Measurements from ENCODE around the gene SLC44A1. TPM values are rescaled to one million over a fixed set of nuclear protein-coding genes. Genes with fewer than 3 reads are reported as not detected.

The SLC44A1 gene
- total and polyA plus RNA-seq, 2 donors from 2014 or later, result 17.4 to 42.3 TPM

DNA sequence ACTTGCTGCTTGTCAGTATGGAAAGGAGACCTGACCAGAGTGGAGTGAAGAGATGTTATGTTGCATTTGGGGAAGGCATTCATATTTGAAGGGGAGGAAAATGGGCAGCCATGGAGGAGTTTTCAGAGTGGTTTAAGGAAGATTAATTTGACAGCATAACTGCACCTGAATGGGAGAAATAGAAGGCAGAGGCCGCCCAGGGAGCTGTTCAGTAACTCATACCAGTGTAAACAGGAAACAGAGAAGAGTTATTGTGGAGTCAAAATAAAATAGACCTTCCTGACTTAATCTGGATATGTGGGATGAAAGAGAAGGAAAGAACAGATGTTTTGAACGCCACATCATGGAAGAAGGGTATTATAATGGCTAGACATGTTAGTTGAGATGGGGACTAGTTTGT is 13.4 kb downstream of the SLC44A1 start:
- no peaks in the 10 kb centered on the region for H3K9me3 ChIP-seq (ENCODE audit: control insufficient read depth in 2 of 3, insufficient read depth in 1 of 3, low read length in 3 of 3)
- no peak overlapping the region for H3K9ac ChIP-seq (ENCODE audit: low read length in 3 of 3)
- FAIRE-seq (no peak), DNase-seq (peak in 1 of 5 donors; percentile 22)
- intact Hi-C loops (cut with DNase I), result no loop called here
- peak overlapping the region in 1 of 2 donors; percentile 20 for H3K27ac ChIP-seq (ENCODE audit: low read depth in 2 of 2, low read length in 2 of 2)
- H3K4me1 ChIP-seq (ENCODE audit: control insufficient read depth in 2 of 3, insufficient read depth in 2 of 3, low read depth in 1 of 3, low read length in 3 of 3), result peaks cover 3 to 32% (median 12%) of the 10 kb centered on the region in 3 donors
- no peaks in the 10 kb centered on the region for H3K36me3 ChIP-seq (ENCODE audit: control insufficient read depth in 2 of 3, insufficient read depth in 3 of 3, low read length in 3 of 3)
- TF ChIP-seq, protein P1, sequence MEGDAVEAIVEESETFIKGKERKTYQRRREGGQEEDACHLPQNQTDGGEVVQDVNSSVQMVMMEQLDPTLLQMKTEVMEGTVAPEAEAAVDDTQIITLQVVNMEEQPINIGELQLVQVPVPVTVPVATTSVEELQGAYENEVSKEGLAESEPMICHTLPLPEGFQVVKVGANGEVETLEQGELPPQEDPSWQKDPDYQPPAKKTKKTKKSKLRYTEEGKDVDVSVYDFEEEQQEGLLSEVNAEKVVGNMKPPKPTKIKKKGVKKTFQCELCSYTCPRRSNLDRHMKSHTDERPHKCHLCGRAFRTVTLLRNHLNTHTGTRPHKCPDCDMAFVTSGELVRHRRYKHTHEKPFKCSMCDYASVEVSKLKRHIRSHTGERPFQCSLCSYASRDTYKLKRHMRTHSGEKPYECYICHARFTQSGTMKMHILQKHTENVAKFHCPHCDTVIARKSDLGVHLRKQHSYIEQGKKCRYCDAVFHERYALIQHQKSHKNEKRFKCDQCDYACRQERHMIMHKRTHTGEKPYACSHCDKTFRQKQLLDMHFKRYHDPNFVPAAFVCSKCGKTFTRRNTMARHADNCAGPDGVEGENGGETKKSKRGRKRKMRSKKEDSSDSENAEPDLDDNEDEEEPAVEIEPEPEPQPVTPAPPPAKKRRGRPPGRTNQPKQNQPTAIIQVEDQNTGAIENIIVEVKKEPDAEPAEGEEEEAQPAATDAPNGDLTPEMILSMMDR (IDR thresholded peaks at IDR 0.05; ENCODE audit: borderline replicate concordance, extremely low read depth, insufficient read depth), result no peak
- H3K27me3 ChIP-seq (ENCODE audit: control insufficient read depth, insufficient read depth, low read length), result no peaks in the 10 kb centered on the region
- H3K4me3 ChIP-seq (ENCODE audit: low read length in 3 of 3), result no peak overlapping the region

DNA sequence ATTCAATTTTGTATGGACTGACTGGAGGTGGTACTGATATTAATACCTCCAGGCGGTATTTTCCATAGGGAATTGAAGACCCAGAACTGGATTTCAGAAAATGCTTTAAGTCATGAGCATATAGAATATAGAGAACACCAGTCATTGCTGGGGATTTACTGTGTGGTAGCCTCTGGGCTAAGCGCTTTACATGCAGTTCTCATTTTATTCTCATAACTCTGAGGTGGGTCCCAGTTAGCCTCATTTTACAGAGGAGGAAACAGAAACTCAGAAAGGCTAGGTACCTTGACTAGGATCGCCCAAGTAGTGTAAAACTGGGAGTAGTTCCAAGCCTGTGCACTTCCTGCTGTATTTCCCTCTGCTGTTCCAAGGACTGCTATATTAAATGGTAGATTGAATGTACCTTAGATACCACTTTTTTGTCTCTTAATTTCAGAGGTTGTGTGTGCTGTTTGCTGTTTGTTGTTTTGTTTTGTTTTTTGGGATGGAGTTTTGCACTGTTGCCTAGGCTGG is 13.8 kb downstream of the SLC44A1 start:
- peak in 1 of 5 donors; percentile 10 for DNase-seq
- Histone ChIP-seq H3K27me3 (ENCODE audit: control insufficient read depth, insufficient read depth, low read length) (no peaks in the 10 kb centered on the region), H3K36me3 (ENCODE audit: control insufficient read depth in 2 of 3, insufficient read depth in 3 of 3, low read length in 3 of 3) (no peaks in the 10 kb centered on the region), H3K4me1 (ENCODE audit: control insufficient read depth in 2 of 3, insufficient read depth in 2 of 3, low read depth in 1 of 3, low read length in 3 of 3) (peaks cover 3 to 32% (median 12%) of the 10 kb centered on the region in 3 donors), H3K9ac (ENCODE audit: low read length in 3 of 3) (no peak overlapping the region), H3K4me3 (ENCODE audit: low read length in 3 of 3) (peak overlapping the region in 1 of 3 donors; percentile 27), H3K27ac (ENCODE audit: low read depth in 2 of 2, low read length in 2 of 2) (peak overlapping the region in 1 of 2 donors; percentile 20), H3K9me3 (ENCODE audit: control insufficient read depth in 2 of 3, insufficient read depth in 1 of 3, low read length in 3 of 3) (no peaks in the 10 kb centered on the region)
- intact Hi-C loops (cut with DNase I), result no loop called here
- FAIRE-seq, result no peak
- TF ChIP-seq, protein P1 (IDR thresholded peaks at IDR 0.05; ENCODE audit: borderline replicate concordance, extremely low read depth, insufficient read depth), result no peak

DNA sequence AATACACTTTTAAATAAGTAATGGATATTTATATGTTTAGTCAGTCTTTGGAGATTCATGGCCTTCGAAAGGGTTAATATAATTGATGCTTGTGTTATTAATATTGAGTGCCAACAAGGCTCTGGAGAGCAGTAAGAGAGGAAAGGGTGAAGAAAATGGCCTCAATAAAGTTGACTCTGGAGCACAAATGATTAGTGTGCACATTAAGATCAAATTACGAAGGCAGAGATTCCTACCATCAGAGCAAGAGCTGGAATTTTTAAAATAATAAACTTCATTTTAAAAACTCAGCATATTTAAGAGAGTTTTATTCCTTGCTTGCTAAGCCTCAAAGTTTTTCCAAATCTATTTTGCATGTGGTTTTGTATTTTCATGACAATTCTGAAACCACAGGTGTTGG is 14.8 kb downstream of the SLC44A1 start:
- Histone ChIP-seq H3K9me3 (ENCODE audit: control insufficient read depth in 2 of 3, insufficient read depth in 1 of 3, low read length in 3 of 3) (no peaks in the 10 kb centered on the region), H3K27ac (ENCODE audit: low read depth in 2 of 2, low read length in 2 of 2) (no peak overlapping the region), H3K9ac (ENCODE audit: low read length in 3 of 3) (no peak overlapping the region), H3K4me1 (ENCODE audit: control insufficient read depth in 2 of 3, insufficient read depth in 2 of 3, low read depth in 1 of 3, low read length in 3 of 3) (peaks cover 3 to 32% (median 12%) of the 10 kb centered on the region in 3 donors), H3K4me3 (ENCODE audit: low read length in 3 of 3) (no peak overlapping the region), H3K27me3 (ENCODE audit: control insufficient read depth, insufficient read depth, low read length) (no peaks in the 10 kb centered on the region), H3K36me3 (ENCODE audit: control insufficient read depth in 2 of 3, insufficient read depth in 3 of 3, low read length in 3 of 3) (no peaks in the 10 kb centered on the region)
- TF ChIP-seq, protein P1 (IDR thresholded peaks at IDR 0.05; ENCODE audit: borderline replicate concordance, extremely low read depth, insufficient read depth), result no peak
- DNase-seq (peak in 1 of 5 donors; percentile 48), FAIRE-seq (no peak)
- intact Hi-C loops (cut with DNase I), result no loop called here
